OCI-LY3 (cell line): Measurements from ENCODE around the gene TCL1A.

Source experiments
- CTCF ChIP-seq: fragments of 200-600, 300-600 bp; sonication (generic); IDR thresholded peaks from 2 replicates; pipeline ENCODE4 v1.5.1; 2014; ENCODE audit warnings: antibody characterized with exemption, low read length, low read depth
- EZH2phosphoT487 ChIP-seq: fragments of 200-600 bp; shearing (Covaris generic); IDR thresholded peaks from 2 replicates; pipeline ENCODE4 v1.6.1; 2018; ENCODE audit warnings: antibody characterized with exemption, mixed run types, low read depth

GRCh38 chr14:95696741-95697140 lies 17.2 kb downstream of the TCL1A start:
- TF ChIP-seq CTCF (no peak), EZH2phosphoT487 (no peak)
